GM12864 (cell line): ENCODE measurements around the gene PNMT.
"Not testable (repeated sequence)": the region's sequence is repeated elsewhere in the genome, so short reads cannot be mapped to it uniquely, and the experiment has no call there.

Source experiments
- DNase-seq: peaks from one replicate; pipeline ENCODE4 v3.0.0-alpha.2; 2011; ENCODE audit warnings: low read depth
- H3K4me3 ChIP-seq: 2 replicates; pipeline ENCODE4 v1.5.1; 2011; ENCODE audit warnings: mild to moderate bottlenecking, low read depth, low read length, control low read depth
- CTCF ChIP-seq: IDR thresholded peaks from 2 replicates; pipeline ENCODE4 v1.5.1; 2011; ENCODE audit warnings: low read depth, mild to moderate bottlenecking, moderate library complexity, low read length, control low read depth, inconsistent platforms; ENCODE audit errors: missing control alignments

Gene PNMT

GRCh38 chr17:39706383-39706782, 38.1 kb downstream of the PNMT start:
- H3K4me3 ChIP-seq, result no peak overlapping the region
- no peak for DNase-seq
- TF ChIP-seq CTCF, result no peak

- H3K4me3 ChIP-seq, result no peak overlapping the region
- no peak for TF ChIP-seq CTCF
- no peak for DNase-seq
Observed at GRCh38 chr17:39706921-39707337, 38.7 kb downstream of the PNMT start.

GRCh38 chr17:39709319-39709997, 41.2 kb downstream of the PNMT start:
- H3K4me3 ChIP-seq, result no peak overlapping the region
- TF ChIP-seq CTCF, result no peak
- DNase-seq, result no peak

GRCh38 chr17:39709998-39710964, 42.0 kb downstream of the PNMT start:
- TF ChIP-seq CTCF, result no peak
- no peak for DNase-seq
- no peak overlapping the region for H3K4me3 ChIP-seq

- not testable (repeated sequence) for DNase-seq, H3K4me3 ChIP-seq
Observed at GRCh38 chr17:39711071-39711470, 42.8 kb downstream of the PNMT start.

GRCh38 chr17:39711851-39712250, 43.6 kb downstream of the PNMT start:
- H3K4me3 ChIP-seq, result no peak overlapping the region
- no peak for TF ChIP-seq CTCF
- no peak for DNase-seq

- no peak for TF ChIP-seq CTCF
- no peak overlapping the region for H3K4me3 ChIP-seq
- no peak for DNase-seq
Observed at GRCh38 chr17:39714234-39714633, 46.0 kb downstream of the PNMT start.
